HK-2 (cell line): ENCODE measurements around the gene EVC.
A peak's percentile ranks its signal among the peaks of the same experiment; 100 is the strongest.

ENCODE experiments used
- DNase-seq: peaks from one replicate; pipeline ENCODE4 v3.0.0-alpha.2; 2018; ENCODE audit not compliant: unreplicated experiment

Gene EVC

DNA sequence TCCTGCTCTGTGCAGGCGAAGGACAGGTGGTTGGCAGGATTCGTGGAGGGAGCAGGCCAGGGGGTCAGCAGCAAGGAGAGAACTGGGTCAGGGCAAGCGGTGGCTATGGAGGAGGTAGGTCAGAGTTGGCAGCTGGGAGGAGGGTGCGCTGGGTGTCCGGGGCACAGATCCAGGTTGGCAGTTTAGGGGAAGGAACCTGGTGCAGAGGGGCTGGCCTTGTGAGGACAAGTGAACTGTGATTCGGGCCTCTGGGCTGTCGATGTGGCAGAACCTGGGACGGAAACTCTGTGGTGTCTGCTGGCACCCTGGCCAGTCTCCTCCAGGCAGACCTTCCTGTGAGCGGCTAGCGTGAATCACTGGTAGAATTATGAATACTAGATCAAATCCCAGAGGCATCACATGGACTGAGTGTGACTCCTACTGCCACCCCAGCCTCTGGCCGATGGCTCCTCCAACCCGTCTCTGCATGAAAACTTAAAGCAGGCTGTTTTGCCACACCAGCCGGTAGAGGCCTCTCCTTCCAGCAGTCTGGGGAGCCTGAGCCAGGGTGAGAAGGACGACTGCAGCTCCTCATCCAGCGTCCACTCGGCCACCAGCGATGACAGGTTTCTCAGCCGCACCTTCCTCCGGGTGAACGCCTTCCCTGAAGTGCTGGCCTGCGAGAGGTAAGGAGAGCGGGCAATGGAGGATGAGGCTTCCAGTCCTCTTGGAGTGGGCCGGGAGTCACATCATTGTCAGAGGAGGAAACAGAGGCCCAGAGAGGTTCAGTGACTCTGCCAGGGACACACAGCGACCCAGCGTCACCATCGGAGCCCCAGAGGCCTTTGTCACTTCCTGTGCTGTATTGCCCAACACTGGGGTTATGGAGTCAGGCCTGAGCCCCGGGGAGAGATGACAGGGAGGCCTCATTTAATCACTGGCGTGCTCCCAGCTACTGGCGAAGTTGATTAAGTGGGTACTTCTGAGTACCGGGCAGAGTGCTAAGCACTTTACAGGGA lies 20.3 kb downstream of the EVC start:
- no peak for DNase-seq

DNA sequence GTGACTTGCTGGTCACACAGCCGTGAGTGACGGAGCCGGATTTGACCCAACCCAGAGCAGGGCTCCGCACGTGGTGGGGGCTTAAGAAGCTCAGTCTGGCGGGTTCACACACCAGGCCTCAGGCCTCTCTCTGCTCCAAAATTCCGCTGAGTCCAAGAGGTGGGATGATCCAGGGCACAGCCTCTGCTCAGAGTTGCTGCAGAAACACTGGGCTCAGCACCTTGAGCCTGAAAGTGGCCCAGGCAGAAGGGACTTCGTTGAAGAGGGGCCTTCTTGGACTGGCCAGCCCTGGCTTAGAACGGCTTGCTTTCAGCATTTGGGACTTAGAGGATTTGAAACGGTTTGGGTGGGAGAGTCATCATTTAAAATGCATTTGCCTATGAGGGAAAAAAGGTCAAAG lies 21.2 kb downstream of the EVC start:
- DNase-seq = no peak

- DNase-seq = no peak
These were observed 23.9 kb downstream of the EVC start for GRCh38 chr4:5734853-5735252.

DNA sequence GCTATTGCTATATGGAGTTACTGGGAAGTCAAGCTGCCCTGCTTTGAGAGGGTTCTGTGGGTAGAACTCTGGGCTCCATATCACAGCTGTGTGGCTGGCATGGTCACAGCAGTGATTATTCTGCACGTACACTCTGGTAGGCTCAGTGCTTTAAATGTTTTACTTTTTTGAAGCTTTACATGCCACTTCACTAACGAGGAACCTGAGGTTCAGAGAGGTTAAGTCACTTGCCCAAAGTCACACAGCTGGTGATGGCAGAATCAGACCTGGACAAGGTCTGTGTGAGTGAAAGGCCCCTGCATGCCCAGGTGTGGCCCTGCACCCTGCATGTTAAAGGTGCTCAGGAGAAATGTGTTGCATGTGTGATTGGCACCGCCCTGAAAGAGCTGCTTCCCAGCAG lies 24.5 kb downstream of the EVC start:
- DNase-seq = no peak

DNA sequence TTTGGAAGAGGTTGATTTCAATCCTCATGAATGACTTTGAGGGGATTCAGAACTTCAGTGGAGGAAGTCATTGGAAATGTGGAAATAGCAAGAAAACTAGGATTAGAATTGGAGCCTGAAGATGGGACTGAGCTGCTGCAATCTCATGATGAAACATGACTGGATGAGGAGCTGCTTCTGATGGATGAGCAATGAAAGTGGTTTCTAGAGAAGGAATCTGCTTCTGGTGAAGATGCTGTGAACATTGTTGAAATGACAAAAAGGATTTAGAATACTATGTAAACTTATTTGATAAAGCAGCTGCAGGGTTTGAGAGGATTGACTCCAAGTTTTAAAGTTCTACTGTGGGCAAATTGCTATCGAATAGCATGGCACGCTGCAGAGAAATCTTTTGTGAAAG lies 27.1 kb downstream of the EVC start:
- DNase-seq = no peak

GRCh38 chr4:5742388-5742787 lies 31.4 kb downstream of the EVC start:
- DNase-seq = no peak

DNA sequence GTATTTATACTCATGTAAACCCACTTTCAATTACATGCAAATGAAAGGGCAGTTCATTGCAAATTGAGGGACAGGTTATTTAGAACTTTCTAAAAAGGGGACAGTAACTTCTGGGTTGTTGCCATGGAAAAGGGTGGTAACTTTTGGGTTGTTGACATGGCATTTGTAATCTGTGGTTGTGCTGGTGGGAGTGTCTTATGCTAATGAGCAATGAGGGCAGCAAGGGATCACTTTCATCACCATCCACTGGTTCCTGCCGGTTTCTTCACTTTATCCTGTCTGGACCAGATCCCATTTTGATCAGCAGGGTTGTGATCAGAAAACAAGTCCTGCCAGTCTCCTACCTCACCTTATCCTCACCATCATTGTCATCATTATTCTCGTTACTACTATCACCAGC lies 32.0 kb downstream of the EVC start:
- no peak for DNase-seq

DNA sequence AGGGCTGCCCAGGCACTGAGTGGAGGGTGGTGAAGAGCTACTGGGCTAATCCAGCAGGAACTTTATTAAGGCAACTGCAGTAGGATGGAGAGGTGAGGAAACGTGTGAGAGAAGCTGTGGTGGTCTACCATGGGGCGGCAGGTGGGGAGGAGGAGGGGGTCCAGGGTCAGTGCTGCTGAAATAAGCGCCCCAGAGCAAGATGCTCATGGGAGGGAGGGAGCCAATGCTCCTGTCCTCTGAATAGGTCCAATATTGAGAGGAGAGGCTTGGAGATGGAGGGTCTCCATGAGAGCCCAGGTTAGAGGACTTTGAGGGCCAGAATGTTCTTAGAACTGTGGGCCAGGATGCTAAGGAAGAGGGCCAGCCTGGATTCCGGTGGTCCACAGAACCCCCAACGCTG lies 35.2 kb downstream of the EVC start:
- no peak for DNase-seq

DNA sequence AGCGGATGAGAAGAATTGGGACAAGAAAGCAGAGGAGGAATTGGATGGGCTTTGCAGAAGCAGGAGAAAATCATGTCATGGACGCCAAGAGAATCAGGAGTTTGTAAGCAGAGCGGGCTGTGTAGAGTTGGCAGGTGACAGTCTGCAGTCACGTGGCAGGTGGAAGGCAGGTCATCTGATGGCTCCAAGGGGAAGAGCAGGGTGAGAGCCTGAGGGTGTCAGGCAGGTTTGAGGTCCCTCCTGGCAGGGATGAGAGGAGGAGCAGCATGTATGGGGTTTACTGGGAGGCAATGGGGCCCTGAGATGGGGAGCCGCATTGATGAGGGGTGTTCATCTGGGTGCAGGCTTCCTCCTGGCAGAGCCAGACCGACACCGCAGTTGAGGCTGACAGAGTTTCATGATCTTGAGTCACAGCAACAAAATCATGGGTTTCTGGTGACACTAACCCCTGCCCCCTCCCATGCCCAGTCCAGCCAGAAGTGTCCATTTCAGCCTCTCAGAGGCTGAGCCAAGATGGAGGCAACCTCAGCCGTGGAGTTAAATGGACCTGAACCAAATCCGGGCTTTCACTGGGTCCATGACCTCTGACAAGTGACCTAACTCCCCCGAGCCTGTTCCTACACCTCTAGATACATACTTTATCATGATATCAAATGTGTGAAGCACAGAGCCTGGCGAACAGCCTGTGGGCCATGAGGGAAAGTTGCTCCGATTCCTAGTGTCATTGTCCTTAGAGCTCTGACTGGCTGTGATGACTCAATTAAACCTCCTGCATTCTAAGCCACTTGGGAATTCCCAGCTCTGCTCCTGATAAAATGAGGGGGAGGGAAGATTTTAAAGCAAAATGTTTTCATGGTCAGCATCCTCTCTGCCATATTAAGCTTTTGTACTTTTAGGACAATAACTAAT lies 36.1 kb downstream of the EVC start:
- peak; percentile 34 for DNase-seq

DNA sequence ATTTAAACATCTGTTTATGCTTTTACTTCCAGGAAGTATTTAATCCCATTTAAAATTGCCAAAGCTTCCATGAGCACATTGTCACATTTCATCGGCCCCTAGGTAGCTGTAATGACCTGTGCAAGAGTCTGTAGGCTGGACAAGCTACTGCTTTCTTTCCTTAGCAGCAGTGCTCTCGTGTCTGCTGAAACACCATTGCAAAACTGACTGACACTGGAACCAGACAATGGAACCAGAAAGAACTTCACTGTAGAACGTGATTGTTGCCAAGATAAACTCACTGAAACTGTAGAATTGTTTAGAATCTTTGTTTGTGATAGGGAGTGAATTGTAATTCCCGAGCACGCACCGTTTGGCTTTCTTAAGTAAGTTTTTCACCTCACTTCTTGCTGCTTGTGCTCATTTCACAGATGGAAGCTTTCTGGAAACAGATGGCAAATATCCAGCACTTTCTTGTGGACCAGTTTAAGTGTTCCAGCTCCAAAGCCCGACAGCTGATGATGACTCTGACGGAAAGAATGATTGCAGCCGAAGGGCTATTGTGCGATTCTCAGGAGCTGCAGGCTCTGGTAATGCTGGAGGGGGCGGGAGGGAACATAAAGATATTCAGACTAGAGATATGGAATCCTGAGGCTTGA lies 36.9 kb downstream of the EVC start:
- peak; percentile 63 for DNase-seq

- no peak for DNase-seq
These were observed 38.6 kb downstream of the EVC start for GRCh38 chr4:5749568-5749967.

DNA sequence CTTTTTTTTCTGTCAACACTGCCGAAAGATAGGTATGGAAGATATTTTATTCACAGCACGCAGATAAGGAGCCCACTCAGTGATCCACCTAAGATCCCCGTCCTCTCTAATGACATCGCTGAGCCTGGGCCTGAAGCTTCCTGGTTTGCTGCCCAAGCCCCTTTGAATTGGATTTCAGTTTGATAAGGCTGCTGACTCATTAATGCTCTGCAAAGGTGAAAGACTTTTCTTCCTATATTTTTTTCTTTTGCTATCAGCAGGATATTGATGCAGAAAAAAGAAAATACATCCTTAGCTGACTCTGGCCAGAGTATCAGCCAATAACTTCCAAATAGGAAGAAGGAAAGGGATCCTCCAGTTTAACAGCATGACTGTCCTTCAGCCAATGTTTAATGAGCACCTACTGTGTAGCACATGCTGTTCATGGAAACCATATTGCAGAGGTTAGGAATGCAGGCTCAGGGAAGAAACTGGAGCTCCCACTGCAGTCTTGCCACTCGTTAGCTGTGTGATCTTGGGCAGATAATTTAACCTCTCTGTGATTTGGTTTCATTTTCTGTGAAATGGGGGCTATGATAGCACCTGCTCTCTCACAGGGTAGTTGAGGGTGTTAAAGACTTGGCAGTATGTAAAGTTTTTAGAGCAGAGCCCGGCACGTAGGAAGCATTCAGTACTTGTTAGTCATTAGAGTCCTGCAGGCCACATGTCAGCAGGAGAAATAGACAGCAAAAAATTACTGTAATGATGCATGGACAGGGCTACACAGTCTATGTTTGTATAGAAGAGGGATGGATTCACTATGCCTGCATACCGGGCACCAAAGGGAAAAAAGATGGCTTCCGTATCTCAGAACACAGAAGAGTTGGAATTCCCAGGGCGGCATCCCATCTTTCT lies 39.3 kb downstream of the EVC start:
- no peak for DNase-seq

DNA sequence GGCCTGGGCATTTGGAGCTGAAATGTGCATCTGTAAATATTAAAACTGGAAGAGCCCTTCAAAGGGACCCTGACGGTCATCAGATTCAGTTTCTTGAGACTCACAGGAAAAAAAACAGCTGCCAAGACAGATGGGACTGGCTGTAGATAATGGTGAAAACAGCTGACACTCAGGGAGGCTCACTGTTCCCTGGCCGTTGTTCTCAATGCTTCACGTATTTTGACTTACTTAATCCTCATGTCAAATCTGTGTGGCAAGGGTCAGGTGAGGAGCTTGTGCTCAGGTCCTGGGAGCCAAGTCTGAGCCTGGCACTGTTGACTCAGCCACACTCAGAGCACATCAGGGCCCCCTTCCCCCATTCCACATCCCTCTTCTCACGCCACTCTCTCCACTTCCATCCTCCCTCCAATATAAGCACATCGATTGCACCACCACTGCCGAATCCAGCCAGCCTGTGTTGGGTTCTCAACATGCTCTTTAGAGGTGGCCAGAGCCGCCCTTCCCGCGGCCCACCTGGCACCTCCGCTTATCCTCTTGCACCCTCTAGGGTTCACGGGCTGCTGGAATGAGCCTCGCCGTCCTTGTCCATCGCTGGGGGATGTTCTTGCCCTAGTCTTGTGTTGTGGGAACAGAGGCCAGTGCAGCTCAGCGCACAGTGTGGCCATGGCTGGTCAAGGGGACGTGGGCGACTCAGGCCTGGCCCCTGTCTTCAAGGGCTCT lies 40.1 kb downstream of the EVC start:
- peak; percentile 79 for DNase-seq

DNA sequence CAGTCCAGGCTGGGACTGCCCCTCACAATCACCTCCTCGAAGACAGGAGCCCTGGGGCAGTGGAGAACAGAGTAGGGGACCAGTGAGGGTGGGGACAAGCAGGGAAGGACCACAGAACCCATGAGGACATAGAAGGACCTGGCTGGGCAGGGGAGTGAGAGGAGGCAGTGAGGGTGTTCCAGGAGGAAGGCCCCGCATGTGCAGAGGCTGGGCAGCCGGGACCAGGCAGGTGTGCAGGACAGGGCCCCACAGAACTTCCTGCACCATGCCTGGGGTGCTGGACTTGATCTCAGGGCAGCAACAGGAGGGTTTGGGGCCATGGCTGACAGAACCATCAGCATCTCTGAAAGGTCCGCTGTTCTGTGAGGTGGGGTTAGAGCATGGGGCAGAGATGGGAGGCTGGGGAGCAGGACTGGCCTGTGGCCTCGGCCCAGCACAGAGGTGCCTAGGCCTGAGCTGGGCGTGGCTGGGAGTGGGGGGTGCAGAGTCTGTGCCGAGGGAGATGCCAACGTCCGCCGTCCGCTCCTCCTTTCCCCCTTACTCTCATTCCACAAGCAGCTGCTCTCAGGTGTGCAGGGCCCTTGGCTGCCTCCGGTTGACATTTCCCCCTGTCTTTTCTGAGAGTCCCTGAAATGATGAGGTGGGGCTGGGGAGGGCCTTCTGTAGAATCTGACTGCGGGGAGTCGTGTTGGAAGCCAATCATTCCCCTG lies 40.8 kb downstream of the EVC start:
- DNase-seq = no peak

DNA sequence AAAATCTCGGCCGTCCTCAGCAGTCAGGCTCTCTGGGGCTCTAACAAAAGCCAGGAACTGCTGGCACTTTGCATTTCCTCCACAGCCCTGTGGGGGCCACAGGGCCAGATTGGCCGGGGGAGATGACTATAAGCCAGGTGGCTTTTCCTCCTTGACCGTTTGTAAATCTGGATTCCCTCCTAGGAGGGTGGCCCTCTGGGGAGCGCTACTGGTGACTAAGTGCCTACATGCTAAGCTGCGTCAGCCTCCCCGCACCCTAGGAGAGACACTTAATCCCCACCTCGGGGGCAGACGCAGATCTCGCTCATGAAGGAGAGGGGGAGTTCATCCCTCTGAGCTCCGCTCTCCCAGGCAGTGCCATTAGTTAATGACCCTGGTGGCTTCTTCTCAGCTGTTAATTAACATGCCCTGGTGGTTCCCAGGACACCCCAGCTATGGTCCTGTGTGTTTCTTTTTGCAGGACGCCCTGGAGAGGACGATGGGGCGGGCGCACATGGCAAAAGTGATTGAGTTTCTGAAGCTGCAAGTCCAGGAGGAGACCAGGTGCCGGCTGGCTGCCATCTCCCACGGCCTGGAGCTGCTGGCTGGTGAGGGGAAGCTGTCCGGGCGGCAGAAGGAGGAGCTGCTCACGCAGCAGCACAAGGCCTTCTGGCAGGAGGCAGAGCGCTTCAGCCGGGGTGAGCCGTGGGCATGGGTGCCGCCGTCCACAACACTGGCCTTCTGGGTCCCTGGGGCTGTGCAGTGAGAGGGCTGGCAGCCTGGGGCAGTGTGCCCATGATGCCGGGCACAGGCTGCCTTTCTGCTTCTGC lies 41.6 kb downstream of the EVC start:
- peak; percentile 56 for DNase-seq

DNA sequence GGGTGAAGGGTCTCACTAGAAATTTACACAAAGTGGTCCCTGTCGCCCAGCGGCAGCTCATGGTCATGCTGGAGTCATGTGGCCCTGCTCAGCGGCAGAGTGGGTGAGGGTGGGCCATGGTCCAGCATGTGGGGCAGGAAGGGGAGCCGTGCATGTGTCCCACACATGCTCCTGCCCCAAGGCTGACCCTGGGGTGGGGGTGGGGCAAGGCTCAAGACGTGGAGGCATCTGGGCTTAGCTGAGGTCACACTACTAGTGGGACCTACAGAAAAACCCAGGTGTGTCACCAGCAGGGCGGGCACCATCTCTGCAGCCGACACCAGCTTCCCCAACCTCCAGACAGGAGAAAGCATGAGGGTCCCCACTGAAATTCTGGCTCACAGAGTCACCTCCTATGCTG lies 42.4 kb downstream of the EVC start:
- DNase-seq = no peak

GRCh38 chr4:5753766-5754528 lies 42.9 kb downstream of the EVC start:
- DNase-seq = peak; percentile 95

DNA sequence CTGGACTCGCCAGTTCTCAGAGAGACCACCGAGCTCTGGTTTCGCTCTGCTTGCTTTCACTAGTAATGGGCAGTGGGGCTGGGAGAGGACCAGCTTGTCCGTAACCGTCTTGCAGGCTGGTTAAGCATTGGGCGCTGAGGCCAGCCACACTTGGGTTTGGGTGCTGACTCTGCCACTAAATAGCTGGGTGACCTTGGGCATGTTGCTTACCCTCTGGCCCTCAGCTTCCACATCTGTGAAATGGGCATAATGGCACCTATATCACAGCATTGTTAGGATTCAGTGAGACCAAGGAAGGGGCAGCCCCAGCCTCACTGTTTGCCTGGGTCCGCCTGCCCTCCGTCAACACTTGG lies 43.5 kb downstream of the EVC start:
- DNase-seq = no peak
